ENCODE data around the gene GARRE1. TPM values are rescaled to one million over a fixed set of nuclear protein-coding genes. Genes with fewer than 3 reads are reported as not detected.
A peak's percentile ranks its signal among the peaks of the same experiment; 100 is the strongest.
"Not testable (repeated sequence)": the region's sequence is repeated elsewhere in the genome, so short reads cannot be mapped to it uniquely, and the experiment has no call there.

The GARRE1 gene
- total RNA-seq, 2 donors from 2014 or later, result 9.6 to 13.3 TPM

- H3K4me3 Mint-ChIP-seq, result no peak overlapping the region
- no peaks in the 10 kb centered on the region for H3K36me3 Mint-ChIP-seq
- DNase-seq (ENCODE audit: low spot score) (no peak), ATAC-seq (no peak)
- H3K27ac Mint-ChIP-seq, result no peak overlapping the region
- H3K4me1 Mint-ChIP-seq (ENCODE audit: low read depth in 2 of 2), result peaks cover 4 to 12% of the 10 kb centered on the region in 2 donors
- H3K9me3 Mint-ChIP-seq, result no peaks in the 10 kb centered on the region
- H3K27me3 Mint-ChIP-seq, result no peaks in the 10 kb centered on the region
Measured at GRCh38 chr19:34237939-34238338, 16.4 kb upstream of the GARRE1 start.

GRCh38 chr19:34241513-34242337 is 12.6 kb upstream of the GARRE1 start:
- Mint-ChIP-seq H3K4me3 (no peak overlapping the region), H3K27ac (no peak overlapping the region), H3K27me3 (no peaks in the 10 kb centered on the region), H3K36me3 (no peaks in the 10 kb centered on the region), H3K9me3 (no peaks in the 10 kb centered on the region), H3K4me1 (ENCODE audit: low read depth in 2 of 2) (no peaks in the 10 kb centered on the region)
- ATAC-seq (peak in 1 of 2 donors; percentile 46), DNase-seq (ENCODE audit: low spot score) (no peak)

GRCh38 chr19:34243138-34243875 is 11.0 kb upstream of the GARRE1 start:
- not testable (repeated sequence) for H3K36me3 Mint-ChIP-seq; H3K27ac Mint-ChIP-seq; ATAC-seq; H3K27me3 Mint-ChIP-seq; H3K4me1 Mint-ChIP-seq (ENCODE audit: low read depth in 2 of 2); H3K9me3 Mint-ChIP-seq; H3K4me3 Mint-ChIP-seq; DNase-seq (ENCODE audit: low spot score)

- no peaks in the 10 kb centered on the region for H3K4me1 Mint-ChIP-seq (ENCODE audit: low read depth in 2 of 2)
- no peak for ATAC-seq
- no peak overlapping the region for H3K27ac Mint-ChIP-seq
- H3K9me3 Mint-ChIP-seq, result no peaks in the 10 kb centered on the region
- H3K4me3 Mint-ChIP-seq, result no peak overlapping the region
- no peak for DNase-seq (ENCODE audit: low spot score)
- H3K27me3 Mint-ChIP-seq, result no peaks in the 10 kb centered on the region
- no peaks in the 10 kb centered on the region for H3K36me3 Mint-ChIP-seq
Measured at GRCh38 chr19:34243876-34244578, 10.3 kb upstream of the GARRE1 start.

GRCh38 chr19:34244611-34245299 is 9.6 kb upstream of the GARRE1 start:
- no peak overlapping the region for H3K27ac Mint-ChIP-seq
- H3K27me3 Mint-ChIP-seq, result no peaks in the 10 kb centered on the region
- no peak for DNase-seq (ENCODE audit: low spot score)
- ATAC-seq, result no peak
- no peaks in the 10 kb centered on the region for H3K36me3 Mint-ChIP-seq
- no peaks in the 10 kb centered on the region for H3K9me3 Mint-ChIP-seq
- H3K4me1 Mint-ChIP-seq (ENCODE audit: low read depth in 2 of 2), result no peaks in the 10 kb centered on the region
- no peak overlapping the region for H3K4me3 Mint-ChIP-seq

GRCh38 chr19:34246340-34246739 is 8.0 kb upstream of the GARRE1 start:
- ATAC-seq, result no peak
- no peaks in the 10 kb centered on the region for H3K27me3 Mint-ChIP-seq
- H3K36me3 Mint-ChIP-seq, result no peaks in the 10 kb centered on the region
- no peak for DNase-seq (ENCODE audit: low spot score)
- H3K9me3 Mint-ChIP-seq, result no peaks in the 10 kb centered on the region
- no peaks in the 10 kb centered on the region for H3K4me1 Mint-ChIP-seq (ENCODE audit: low read depth in 2 of 2)
- no peak overlapping the region for H3K27ac Mint-ChIP-seq
- no peak overlapping the region for H3K4me3 Mint-ChIP-seq

- H3K36me3 Mint-ChIP-seq, result no peaks in the 10 kb centered on the region
- H3K9me3 Mint-ChIP-seq, result no peaks in the 10 kb centered on the region
- H3K27me3 Mint-ChIP-seq, result no peaks in the 10 kb centered on the region
- no peak for DNase-seq (ENCODE audit: low spot score)
- no peak overlapping the region for H3K4me3 Mint-ChIP-seq
- peaks cover 2 to 7% of the 10 kb centered on the region in 2 donors for H3K4me1 Mint-ChIP-seq (ENCODE audit: low read depth in 2 of 2)
- ATAC-seq, result no peak
- no peak overlapping the region for H3K27ac Mint-ChIP-seq
Measured at GRCh38 chr19:34248941-34249340, 5.4 kb upstream of the GARRE1 start.

GRCh38 chr19:34253167-34253566 is 1.2 kb upstream of the GARRE1 start:
- not testable (repeated sequence) for DNase-seq (ENCODE audit: low spot score); H3K9me3 Mint-ChIP-seq; ATAC-seq; H3K36me3 Mint-ChIP-seq; H3K27me3 Mint-ChIP-seq
- peaks cover 10 to 11% of the 10 kb centered on the region in 2 donors for H3K4me1 Mint-ChIP-seq (ENCODE audit: low read depth in 2 of 2)
- peak overlapping the region; percentile 82 to 86 for H3K27ac Mint-ChIP-seq
- H3K4me3 Mint-ChIP-seq, result peak overlapping the region; percentile 92

GRCh38 chr19:34253681-34254045 is 691 bp upstream of the GARRE1 start:
- not testable (repeated sequence) for H3K36me3 Mint-ChIP-seq; DNase-seq (ENCODE audit: low spot score); ATAC-seq; H3K27me3 Mint-ChIP-seq; H3K9me3 Mint-ChIP-seq
- peak overlapping the region; percentile 92 for H3K4me3 Mint-ChIP-seq
- H3K4me1 Mint-ChIP-seq (ENCODE audit: low read depth in 2 of 2), result peaks cover 10 to 12% of the 10 kb centered on the region in 2 donors
- peak overlapping the region; percentile 82 to 86 for H3K27ac Mint-ChIP-seq

- ATAC-seq, result peak; percentile 80 to 81
- H3K9me3 Mint-ChIP-seq, result no peaks in the 10 kb centered on the region
- no peaks in the 10 kb centered on the region for H3K27me3 Mint-ChIP-seq
- peak; percentile 67 for DNase-seq (ENCODE audit: low spot score)
- H3K4me3 Mint-ChIP-seq, result peak overlapping the region; percentile 75
- no peaks in the 10 kb centered on the region for H3K36me3 Mint-ChIP-seq
- peaks cover 10 to 12% of the 10 kb centered on the region in 2 donors for H3K4me1 Mint-ChIP-seq (ENCODE audit: low read depth in 2 of 2)
- peak overlapping the region in 1 of 2 donors; percentile 43 for H3K27ac Mint-ChIP-seq
Measured at GRCh38 chr19:34254698-34255432, 511 bp downstream of the GARRE1 start.

GRCh38 chr19:34255546-34255945 is 1.2 kb downstream of the GARRE1 start:
- Mint-ChIP-seq H3K27ac (peak overlapping the region in 1 of 2 donors; percentile 43), H3K9me3 (no peaks in the 10 kb centered on the region), H3K36me3 (no peaks in the 10 kb centered on the region), H3K4me3 (peak overlapping the region; percentile 75), H3K27me3 (no peaks in the 10 kb centered on the region), H3K4me1 (ENCODE audit: low read depth in 2 of 2) (peaks cover 10 to 12% of the 10 kb centered on the region in 2 donors)
- ATAC-seq, result no peak
- DNase-seq (ENCODE audit: low spot score), result no peak

GRCh38 chr19:34256835-34257558 is 2.6 kb downstream of the GARRE1 start:
- H3K9me3 Mint-ChIP-seq, result no peaks in the 10 kb centered on the region
- H3K4me1 Mint-ChIP-seq (ENCODE audit: low read depth in 2 of 2), result peaks cover 10 to 19% of the 10 kb centered on the region in 2 donors
- DNase-seq (ENCODE audit: low spot score) (no peak), ATAC-seq (no peak)
- no peaks in the 10 kb centered on the region for H3K36me3 Mint-ChIP-seq
- H3K27me3 Mint-ChIP-seq, result no peaks in the 10 kb centered on the region
- H3K27ac Mint-ChIP-seq, result no peak overlapping the region
- H3K4me3 Mint-ChIP-seq, result no peak overlapping the region

Measured in natural killer cell treated with Interleukin-12 subunit alpha and Interleukin-12 subunit beta and Interleukin-15 and Interleukin-18, amount 100 ng/mL, for 72 hours (primary cell).